Left lung (tissue), 10 donors: ENCODE results near the gene STAG3. TPM values are rescaled to one million over a fixed set of nuclear protein-coding genes. Genes with fewer than 3 reads are reported as not detected.
"Not testable (repeated sequence)": the region's sequence is repeated elsewhere in the genome, so short reads cannot be mapped to it uniquely, and the experiment has no call there.

ENCODE experiments used
- ATAC-seq: fragments of 200-7000 bp; cut with Tn5 transposase; one replicate; pipeline ENCODE4 v1.9.1; 2020; ENCODE audit warnings: moderate library complexity
- DNase-seq, 4 donors: peaks; one replicate each; pipeline ENCODE4 v3.0.0-alpha.2; 2013 to 2020
- H3K27ac ChIP-seq, 2 donors: fragments of 200-600 bp; sonication (generic) in 1 of 2; one replicate each; pipeline versions ENCODE4 v1.5.0 to v1.8.0; 2020 to 2021
- H3K27me3 ChIP-seq, 2 donors: fragments of 200-600 bp; sonication (generic) in 1 of 2; one replicate each; pipeline versions ENCODE4 v1.5.0 to v1.8.0; 2020 to 2021
- H3K36me3 ChIP-seq, 2 donors: fragments of 200-600 bp; sonication (generic) in 1 of 2; one replicate each; pipeline versions ENCODE4 v1.5.0 to v1.8.0; 2020 to 2021
- H3K4me1 ChIP-seq, 2 donors: fragments of 200-600 bp; one replicate each; pipeline ENCODE4 v1.8.0; 2021
- H3K4me3 ChIP-seq, 2 donors: fragments of 200-600 bp; sonication (generic) in 1 of 2; one replicate each; pipeline versions ENCODE4 v1.5.0 to v1.8.0; 2020 to 2021; ENCODE audit warnings: mild to moderate bottlenecking in 1 of 2
- H3K9me3 ChIP-seq, 2 donors: fragments of 200-600 bp; sonication (generic) in 1 of 2; one replicate each; pipeline versions ENCODE4 v1.5.0 to v1.8.0; 2020 to 2021
- intact Hi-C, 2 donors: fragments of 100-400 bp; cut with DNase I; formaldehyde crosslinking; loops; one replicate each; pipeline versions ENCODE4 v1.11.2 to v1.14.2; 2022
- polyA plus RNA-seq, 6 donors: library from polyadenylated mRNA; unstranded; fragments of 120-200 nt; gene quantifications; one replicate each; pipeline ENCODE4 v1.2.1, GENCODE V29; 2013; ENCODE audit not compliant: insufficient read length in 6 of 6
- total RNA-seq, 2 donors: library from RNA; stranded (reverse); fragmentation: NEBNext Ultra II Directional; extraction: Animal tissue kit (Norgen Biotek cat#: 25700); gene quantifications; one replicate each; pipeline ENCODE4 v1.2.1, GENCODE V29; 2021
- TF ChIP-seq, protein P1 (sequence below), 2 donors: fragments of 200-600 bp; sonication (generic) in 1 of 2; IDR thresholded peaks; one replicate each; pipeline versions ENCODE4 v1.5.0 to v1.8.0; 2021; ENCODE audit warnings: antibody characterized with exemption in 2 of 2
- donor health status: DM: no; HTN: yes; CAD: no.
- donor health status: DM: no; HTN: no; CAD: no.

STAG3 gene
- total and polyA plus RNA-seq, 8 donors: 0.96 to 27.3 (median 22.4) TPM

DNA sequence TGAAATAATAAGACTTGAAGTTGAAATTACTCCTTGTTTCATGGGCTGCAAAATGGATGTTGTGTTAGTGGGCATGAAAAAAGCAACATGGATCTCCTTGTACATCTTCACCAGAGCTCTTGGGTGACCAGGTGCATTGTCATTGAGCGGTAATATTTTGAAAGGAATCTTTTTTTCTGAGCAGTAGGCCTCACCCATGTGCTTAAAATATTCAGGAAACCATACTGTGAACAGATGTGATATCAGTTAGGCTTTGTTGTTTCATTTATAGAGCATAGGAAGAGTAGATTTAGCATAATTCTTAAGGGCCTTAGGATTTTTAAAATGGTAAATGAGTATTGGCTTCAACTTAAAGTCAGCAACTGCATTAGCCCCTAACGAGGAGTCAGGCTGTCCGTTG, 15.3 kb downstream of the STAG3 start:
- ATAC-seq: no peak

GRCh38 chr7:100195222-100195621, 17.5 kb downstream of the STAG3 start:
- no peak for ATAC-seq
- H3K36me3 ChIP-seq: no peaks in the 10 kb centered on the region
- no peaks in the 10 kb centered on the region for H3K27me3 ChIP-seq
- TF ChIP-seq, protein P1, sequence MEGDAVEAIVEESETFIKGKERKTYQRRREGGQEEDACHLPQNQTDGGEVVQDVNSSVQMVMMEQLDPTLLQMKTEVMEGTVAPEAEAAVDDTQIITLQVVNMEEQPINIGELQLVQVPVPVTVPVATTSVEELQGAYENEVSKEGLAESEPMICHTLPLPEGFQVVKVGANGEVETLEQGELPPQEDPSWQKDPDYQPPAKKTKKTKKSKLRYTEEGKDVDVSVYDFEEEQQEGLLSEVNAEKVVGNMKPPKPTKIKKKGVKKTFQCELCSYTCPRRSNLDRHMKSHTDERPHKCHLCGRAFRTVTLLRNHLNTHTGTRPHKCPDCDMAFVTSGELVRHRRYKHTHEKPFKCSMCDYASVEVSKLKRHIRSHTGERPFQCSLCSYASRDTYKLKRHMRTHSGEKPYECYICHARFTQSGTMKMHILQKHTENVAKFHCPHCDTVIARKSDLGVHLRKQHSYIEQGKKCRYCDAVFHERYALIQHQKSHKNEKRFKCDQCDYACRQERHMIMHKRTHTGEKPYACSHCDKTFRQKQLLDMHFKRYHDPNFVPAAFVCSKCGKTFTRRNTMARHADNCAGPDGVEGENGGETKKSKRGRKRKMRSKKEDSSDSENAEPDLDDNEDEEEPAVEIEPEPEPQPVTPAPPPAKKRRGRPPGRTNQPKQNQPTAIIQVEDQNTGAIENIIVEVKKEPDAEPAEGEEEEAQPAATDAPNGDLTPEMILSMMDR (IDR thresholded peaks at IDR 0.05): no peak
- no peak overlapping the region for H3K27ac ChIP-seq
- intact Hi-C loops: no loop called here
- no peaks in the 10 kb centered on the region for H3K9me3 ChIP-seq
- peaks cover 0 to 15% of the 10 kb centered on the region in 2 donors for H3K4me1 ChIP-seq
- no peak for DNase-seq
- H3K4me3 ChIP-seq: no peak overlapping the region

More for the DNA sequence above, 15.3 kb downstream of the STAG3 start:
- intact Hi-C loops: no loop called here
- H3K4me3 ChIP-seq: no peak overlapping the region
- H3K27me3 ChIP-seq: no peaks in the 10 kb centered on the region
- no peaks in the 10 kb centered on the region for H3K9me3 ChIP-seq
- TF ChIP-seq, protein P1 (IDR thresholded peaks at IDR 0.05): no peak
- no peak overlapping the region for H3K27ac ChIP-seq
- H3K4me1 ChIP-seq: peaks cover 0 to 18% of the 10 kb centered on the region in 2 donors
- no peaks in the 10 kb centered on the region for H3K36me3 ChIP-seq
- no peak for DNase-seq

GRCh38 chr7:100195901-100196322, 18.2 kb downstream of the STAG3 start:
- H3K4me3 ChIP-seq, DNase-seq, H3K9me3 ChIP-seq, H3K27ac ChIP-seq, ATAC-seq, intact Hi-C loops, H3K4me1 ChIP-seq, H3K27me3 ChIP-seq, H3K36me3 ChIP-seq: not testable (repeated sequence)

- no peak for ATAC-seq
- TF ChIP-seq, protein P1 (IDR thresholded peaks at IDR 0.05): no peak
- Histone ChIP-seq H3K9me3 (no peaks in the 10 kb centered on the region), H3K4me3 (no peak overlapping the region), H3K36me3 (no peaks in the 10 kb centered on the region), H3K27ac (no peak overlapping the region), H3K27me3 (no peaks in the 10 kb centered on the region), H3K4me1 (no peaks in the 10 kb centered on the region)
- intact Hi-C loops: no loop called here
- DNase-seq: no peak
Observed at GRCh38 chr7:100198266-100198665, 20.5 kb downstream of the STAG3 start.

- no peaks in the 10 kb centered on the region for H3K36me3 ChIP-seq
- H3K9me3 ChIP-seq: no peaks in the 10 kb centered on the region
- ATAC-seq: no peak
- H3K27ac ChIP-seq: no peak overlapping the region
- no peaks in the 10 kb centered on the region for H3K4me1 ChIP-seq
- intact Hi-C loops: no loop called here
- no peak for DNase-seq
- no peaks in the 10 kb centered on the region for H3K27me3 ChIP-seq
- no peak overlapping the region for H3K4me3 ChIP-seq
- TF ChIP-seq, protein P1 (IDR thresholded peaks at IDR 0.05): no peak
Observed at GRCh38 chr7:100200693-100201092, 23.0 kb downstream of the STAG3 start.

- Histone ChIP-seq H3K4me3 (no peak overlapping the region), H3K36me3 (no peaks in the 10 kb centered on the region), H3K9me3 (no peaks in the 10 kb centered on the region), H3K27me3 (no peaks in the 10 kb centered on the region), H3K4me1 (no peaks in the 10 kb centered on the region), H3K27ac (no peak overlapping the region)
- intact Hi-C loops: no loop called here
- TF ChIP-seq, protein P1 (IDR thresholded peaks at IDR 0.05): no peak
- ATAC-seq (no peak), DNase-seq (no peak)
Observed at GRCh38 chr7:100204454-100204853, 26.7 kb downstream of the STAG3 start.
